ENCODE results near the gene DNMBP. TPM values are rescaled to one million over a fixed set of nuclear protein-coding genes. Genes with fewer than 3 reads are reported as not detected.

Gene DNMBP
- total and polyA plus RNA-seq, 2 of the 8 experiments (the other 6 are each of a cell fraction or from before 2014, with no cell fraction given): 19.1 to 26.4 TPM

DNA sequence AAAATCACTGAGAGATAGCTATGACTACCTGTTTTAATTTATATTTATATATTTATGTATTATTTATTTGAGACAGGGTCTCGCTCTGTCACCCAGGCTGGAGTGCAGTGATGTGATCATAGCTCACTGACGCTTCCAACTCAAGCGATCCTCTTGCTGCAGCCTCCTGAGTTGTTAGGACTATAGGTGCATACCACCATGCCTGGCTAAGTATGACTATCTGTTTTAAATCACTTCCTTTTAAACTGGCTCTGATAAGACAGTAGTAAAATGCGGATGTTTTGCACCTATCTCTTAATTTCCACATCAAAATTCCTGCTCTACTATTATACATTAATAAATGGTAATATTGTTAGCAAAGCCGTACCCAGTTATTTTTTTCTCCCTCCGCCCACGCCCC is 41.8 kb downstream of the DNMBP start:
- Histone ChIP-seq H3K36me3 (ENCODE audit: control insufficient read depth in 2 of 4, insufficient read depth in 4 of 4, low read length in 3 of 4) (peaks cover 0 to 3% (median 0%) of the 10 kb centered on the region in 4 experiments; a peak in 1 of 8 replicates), H2BK12ac (ENCODE audit: low read depth, low read length) (no peak overlapping the region), H3K79me2 (ENCODE audit: control insufficient read depth in 1 of 2, insufficient read depth in 2 of 2, low read length in 2 of 2) (no peaks in the 10 kb centered on the region), H3K23ac (ENCODE audit: insufficient read length) (no peak overlapping the region), H3K4ac (replicated peaks; ENCODE audit: insufficient read length, low read depth, low read length) (no peak overlapping the region), H4K91ac (replicated peaks; ENCODE audit: insufficient read length, low read length) (no peak overlapping the region), H3K4me2 (ENCODE audit: insufficient read depth in 1 of 2, low read depth in 2 of 2, low read length in 2 of 2) (no peak overlapping the region), H2AFZ (ENCODE audit: low read length) (no peak overlapping the region), H3K4me1 (replicated peaks in 1 of 4; ENCODE audit: control insufficient read depth in 3 of 4, insufficient read depth in 4 of 4, low read length in 3 of 4) (no peaks in the 10 kb centered on the region), H3K23me2 (ENCODE audit: low read depth, low read length) (no peaks in the 10 kb centered on the region), H2BK5ac (ENCODE audit: low read depth, low read length) (no peak overlapping the region), H3K56ac (replicated peaks; ENCODE audit: insufficient read length, low read depth, low read length) (no peak overlapping the region), H3K79me1 (ENCODE audit: low read depth, low read length) (no peaks in the 10 kb centered on the region), H4K8ac (ENCODE audit: extremely low read depth, insufficient read depth, low read length) (no peak overlapping the region), H3K4me3 (ENCODE audit: extremely low read depth in 1 of 4, insufficient read depth in 2 of 4, low read depth in 3 of 4, low read length in 4 of 4) (no peak overlapping the region), H4K20me1 (replicated peaks in 1 of 2; ENCODE audit: control insufficient read depth in 1 of 2, insufficient read depth in 2 of 2, low read length in 2 of 2) (no peaks in the 10 kb centered on the region), H3K9ac (replicated peaks in 1 of 4; ENCODE audit: extremely low read depth in 1 of 4, low read depth in 3 of 4, low read length in 3 of 4) (no peak overlapping the region), H3K27me3 (replicated peaks in 1 of 4; ENCODE audit: control insufficient read depth in 3 of 4, extremely low read depth in 1 of 4, insufficient read depth in 3 of 4, low read length in 3 of 4) (no peaks in the 10 kb centered on the region), H2BK20ac (ENCODE audit: low read length) (no peak overlapping the region), H3K14ac (ENCODE audit: insufficient read length) (no peak overlapping the region), H3K9me3 (ENCODE audit: insufficient read depth in 2 of 2, low read depth in 1 of 2, low read length in 1 of 2) (no peaks in the 10 kb centered on the region), H2BK15ac (ENCODE audit: low read length) (no peak overlapping the region), H2BK120ac (replicated peaks; ENCODE audit: low read depth, low read length) (no peak overlapping the region), H3K18ac (ENCODE audit: extremely low read depth, low read length) (no peak overlapping the region), H2AK5ac (ENCODE audit: low read depth, low read length) (no peak overlapping the region), H4K5ac (ENCODE audit: insufficient read length, low read depth, low read length) (no peak overlapping the region), H3K27ac (ENCODE audit: low read depth, low read length) (no peak overlapping the region)
- DNase-seq (ENCODE audit: low read depth in 1 of 2, low spot score in 2 of 2): no peak
- TF ChIP-seq SIX5 (IDR thresholded peaks at IDR 0.05; ENCODE audit: low read depth, low read length) (no peak), POLR2A (IDR thresholded peaks at IDR 0.05; ENCODE audit: control extremely low read depth in 1 of 2, low read depth in 2 of 2, low read length in 2 of 2) (no peak), NANOG (IDR thresholded peaks at IDR 0.05; ENCODE audit: insufficient read depth, low read depth, low read length, poor library complexity, severe bottlenecking) (no peak), KDM5A (IDR thresholded peaks at IDR 0.05; ENCODE audit: low read length) (no peak)
- FAIRE-seq: no peak
- CTCF ChIA-PET (ENCODE audit: partially characterized antibody): no interaction called here
- WGBS, 2 experiments (ENCODE audit: extremely low coverage in 1 of 2, insufficient coverage in 1 of 2, insufficient read length in 1 of 2, insufficient replicate concordance in 2 of 2, low coverage in 1 of 2, low lambda C conversion rate in 2 of 2, missing lambda C conversion rate in 1 of 2): 94% methylated on average over 7 of the region's 7 CpGs; no CpG with 5 or more reads in 1 of the 2 experiments
- POLR2A ChIA-PET (ENCODE audit: partially characterized antibody): interaction anchor here (3.2 kb wide), 1 partner anchor 54 kb away, joined by 8 read pairs; no protein-coding TSS in a partner anchor

All from H1 (cell line).